ENCODE data around the gene SLC25A51.

The SLC25A51 gene

GRCh38 chr9:37918665-37919170 lies 14.8 kb upstream of the SLC25A51 start:
- Histone ChIP-seq H3K27me3 (ENCODE audit: control insufficient read depth, insufficient read depth, low read length) (no peaks in the 10 kb centered on the region), H3K36me3 (ENCODE audit: control insufficient read depth, insufficient read depth, low read length) (peaks cover 10% of the 10 kb centered on the region; the same call in 1 of the 2 replicates), H3K9me3 (ENCODE audit: control insufficient read depth, insufficient read depth, low read depth, low read length) (no peaks in the 10 kb centered on the region), H3K27ac (ENCODE audit: low read depth, low read length) (no peak overlapping the region), H3K4me1 (ENCODE audit: control insufficient read depth, insufficient read depth, low read length) (peaks cover 62% of the 10 kb centered on the region), H3K9ac (ENCODE audit: low read length) (no peak overlapping the region), H3K4me3 (ENCODE audit: low read depth, low read length) (no peak overlapping the region)

- Histone ChIP-seq H3K9me3 (ENCODE audit: control insufficient read depth, insufficient read depth, low read depth, low read length) (no peaks in the 10 kb centered on the region), H3K27ac (ENCODE audit: low read depth, low read length) (no peak overlapping the region), H3K9ac (ENCODE audit: low read length) (no peak overlapping the region), H3K4me3 (ENCODE audit: low read depth, low read length) (no peak overlapping the region), H3K27me3 (ENCODE audit: control insufficient read depth, insufficient read depth, low read length) (no peaks in the 10 kb centered on the region), H3K4me1 (ENCODE audit: control insufficient read depth, insufficient read depth, low read length) (peaks cover 55% of the 10 kb centered on the region), H3K36me3 (ENCODE audit: control insufficient read depth, insufficient read depth, low read length) (peaks cover 10% of the 10 kb centered on the region; the same call in 1 of the 2 replicates)
Measured at GRCh38 chr9:37917801-37918664, 14.1 kb upstream of the SLC25A51 start.

DNA sequence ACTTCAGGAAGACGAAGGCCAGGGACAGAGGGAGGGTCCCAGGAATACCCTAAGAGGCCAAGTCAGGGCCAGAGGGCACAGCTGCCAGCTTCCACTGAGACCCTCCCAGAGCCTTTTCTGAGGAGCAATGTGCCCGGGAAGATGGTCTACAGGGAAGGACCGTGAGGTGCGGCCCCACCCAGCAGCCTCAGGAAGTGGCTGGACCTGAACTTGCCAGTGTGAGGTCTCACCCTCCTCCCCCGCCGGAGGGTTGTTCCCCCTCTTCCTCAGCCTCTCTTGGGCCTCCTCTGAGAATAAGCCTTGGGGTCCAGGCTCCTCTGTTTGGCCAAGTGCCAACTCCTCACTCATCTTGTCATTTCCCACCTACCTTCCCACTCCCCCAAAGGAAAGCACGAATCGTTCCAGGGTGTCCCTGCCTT lies 13.4 kb upstream of the SLC25A51 start:
- Histone ChIP-seq H3K27me3 (ENCODE audit: control insufficient read depth, insufficient read depth, low read length) (no peaks in the 10 kb centered on the region), H3K4me1 (ENCODE audit: control insufficient read depth, insufficient read depth, low read length) (peaks cover 48% of the 10 kb centered on the region), H3K27ac (ENCODE audit: low read depth, low read length) (no peak overlapping the region), H3K36me3 (ENCODE audit: control insufficient read depth, insufficient read depth, low read length) (peaks cover 10% of the 10 kb centered on the region; the same call in 1 of the 2 replicates), H3K9ac (ENCODE audit: low read length) (no peak overlapping the region), H3K9me3 (ENCODE audit: control insufficient read depth, insufficient read depth, low read depth, low read length) (no peaks in the 10 kb centered on the region), H3K4me3 (ENCODE audit: low read depth, low read length) (no peak overlapping the region)

DNA sequence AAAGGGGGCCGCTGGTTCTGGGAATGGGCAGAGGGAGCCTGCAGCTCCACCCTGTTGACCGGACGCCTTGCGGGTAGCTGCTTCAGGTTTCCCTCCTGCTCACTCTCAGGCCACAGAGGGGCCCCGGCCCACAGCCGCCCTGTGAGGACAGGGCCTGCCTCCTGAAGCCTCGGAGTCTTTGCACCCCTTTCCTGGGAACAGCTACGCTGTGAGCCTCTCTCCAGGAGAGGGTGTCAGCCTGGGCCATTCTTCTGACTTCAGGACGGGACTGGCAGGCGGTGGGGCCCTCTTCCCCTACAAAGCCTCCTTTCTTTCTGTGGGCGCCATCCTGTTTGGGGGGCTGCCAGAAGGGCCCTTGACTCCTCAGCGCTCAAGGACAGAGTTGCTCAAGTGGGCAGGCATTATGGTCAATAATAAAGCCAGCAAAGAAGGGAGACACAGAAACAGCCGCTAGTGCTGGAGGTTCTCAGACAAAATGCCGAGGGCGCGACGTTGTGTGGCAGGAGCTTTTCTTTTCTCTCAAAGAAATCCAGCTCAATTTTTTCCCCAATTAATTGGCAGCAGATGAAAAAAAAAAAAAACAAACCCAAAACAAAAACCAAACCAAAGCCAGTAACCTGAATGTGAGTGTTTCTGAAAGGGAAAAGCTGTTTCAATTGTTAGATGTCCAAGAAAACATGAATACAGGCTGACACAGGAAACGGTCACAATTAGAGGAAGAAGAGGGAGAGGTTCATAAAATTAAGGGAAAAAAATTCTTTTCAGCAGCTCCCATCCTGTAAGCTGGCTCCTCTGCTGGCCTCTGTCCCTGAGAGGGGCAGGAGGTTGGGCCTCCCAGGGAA lies 12.8 kb upstream of the SLC25A51 start:
- Histone ChIP-seq H3K27me3 (ENCODE audit: control insufficient read depth, insufficient read depth, low read length) (no peaks in the 10 kb centered on the region), H3K4me3 (ENCODE audit: low read depth, low read length) (no peak overlapping the region), H3K36me3 (ENCODE audit: control insufficient read depth, insufficient read depth, low read length) (peaks cover 10% of the 10 kb centered on the region; the same call in 1 of the 2 replicates), H3K9me3 (ENCODE audit: control insufficient read depth, insufficient read depth, low read depth, low read length) (no peaks in the 10 kb centered on the region), H3K27ac (ENCODE audit: low read depth, low read length) (no peak overlapping the region), H3K4me1 (ENCODE audit: control insufficient read depth, insufficient read depth, low read length) (peaks cover 41% of the 10 kb centered on the region), H3K9ac (ENCODE audit: low read length) (no peak overlapping the region)

- H3K27me3 ChIP-seq (ENCODE audit: control insufficient read depth, insufficient read depth, low read length): no peaks in the 10 kb centered on the region
- H3K9ac ChIP-seq (ENCODE audit: low read length): no peak overlapping the region
- H3K9me3 ChIP-seq (ENCODE audit: control insufficient read depth, insufficient read depth, low read depth, low read length): no peaks in the 10 kb centered on the region
- H3K36me3 ChIP-seq (ENCODE audit: control insufficient read depth, insufficient read depth, low read length): peaks cover 10% of the 10 kb centered on the region; the same call in 1 of the 2 replicates
- no peak overlapping the region for H3K4me3 ChIP-seq (ENCODE audit: low read depth, low read length)
- H3K4me1 ChIP-seq (ENCODE audit: control insufficient read depth, insufficient read depth, low read length): peaks cover 34% of the 10 kb centered on the region
- H3K27ac ChIP-seq (ENCODE audit: low read depth, low read length): no peak overlapping the region
Measured at GRCh38 chr9:37915911-37916470, 12.1 kb upstream of the SLC25A51 start.

GRCh38 chr9:37914701-37915358 lies 10.9 kb upstream of the SLC25A51 start:
- H3K27me3 ChIP-seq (ENCODE audit: control insufficient read depth, insufficient read depth, low read length): no peaks in the 10 kb centered on the region
- no peaks in the 10 kb centered on the region for H3K9me3 ChIP-seq (ENCODE audit: control insufficient read depth, insufficient read depth, low read depth, low read length)
- peaks cover 10% of the 10 kb centered on the region; the same call in 1 of the 2 replicates for H3K36me3 ChIP-seq (ENCODE audit: control insufficient read depth, insufficient read depth, low read length)
- H3K4me3 ChIP-seq (ENCODE audit: low read depth, low read length): no peak overlapping the region
- no peak overlapping the region for H3K9ac ChIP-seq (ENCODE audit: low read length)
- H3K27ac ChIP-seq (ENCODE audit: low read depth, low read length): no peak overlapping the region
- H3K4me1 ChIP-seq (ENCODE audit: control insufficient read depth, insufficient read depth, low read length): peaks cover 23% of the 10 kb centered on the region

DNA sequence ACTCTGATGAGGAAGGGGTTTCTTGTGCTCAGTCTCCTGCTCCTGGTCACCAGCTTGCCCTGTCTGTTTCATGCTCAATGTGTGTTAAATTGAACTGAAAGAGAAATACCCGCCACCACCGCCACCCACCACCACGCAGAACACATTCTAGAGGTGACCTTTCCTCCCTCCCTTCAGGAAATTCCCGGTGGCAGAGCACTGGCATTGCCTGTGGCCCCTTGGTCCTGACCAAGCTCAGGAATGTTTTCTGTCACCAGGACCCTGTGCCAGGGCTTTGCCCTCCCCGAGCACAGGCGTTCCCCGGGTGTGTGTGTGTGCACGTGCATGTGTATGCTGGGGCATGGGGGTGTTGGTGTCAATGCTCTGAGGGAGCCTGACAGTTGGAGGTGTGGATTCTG lies 10.2 kb upstream of the SLC25A51 start:
- H3K9ac ChIP-seq (ENCODE audit: low read length): no peak overlapping the region
- no peaks in the 10 kb centered on the region for H3K9me3 ChIP-seq (ENCODE audit: control insufficient read depth, insufficient read depth, low read depth, low read length)
- H3K27me3 ChIP-seq (ENCODE audit: control insufficient read depth, insufficient read depth, low read length): no peaks in the 10 kb centered on the region
- H3K36me3 ChIP-seq (ENCODE audit: control insufficient read depth, insufficient read depth, low read length): peaks cover 10% of the 10 kb centered on the region; the same call in 1 of the 2 replicates
- H3K27ac ChIP-seq (ENCODE audit: low read depth, low read length): no peak overlapping the region
- H3K4me1 ChIP-seq (ENCODE audit: control insufficient read depth, insufficient read depth, low read length): peaks cover 19% of the 10 kb centered on the region; the same call in 1 of the 2 replicates
- no peak overlapping the region for H3K4me3 ChIP-seq (ENCODE audit: low read depth, low read length)

DNA sequence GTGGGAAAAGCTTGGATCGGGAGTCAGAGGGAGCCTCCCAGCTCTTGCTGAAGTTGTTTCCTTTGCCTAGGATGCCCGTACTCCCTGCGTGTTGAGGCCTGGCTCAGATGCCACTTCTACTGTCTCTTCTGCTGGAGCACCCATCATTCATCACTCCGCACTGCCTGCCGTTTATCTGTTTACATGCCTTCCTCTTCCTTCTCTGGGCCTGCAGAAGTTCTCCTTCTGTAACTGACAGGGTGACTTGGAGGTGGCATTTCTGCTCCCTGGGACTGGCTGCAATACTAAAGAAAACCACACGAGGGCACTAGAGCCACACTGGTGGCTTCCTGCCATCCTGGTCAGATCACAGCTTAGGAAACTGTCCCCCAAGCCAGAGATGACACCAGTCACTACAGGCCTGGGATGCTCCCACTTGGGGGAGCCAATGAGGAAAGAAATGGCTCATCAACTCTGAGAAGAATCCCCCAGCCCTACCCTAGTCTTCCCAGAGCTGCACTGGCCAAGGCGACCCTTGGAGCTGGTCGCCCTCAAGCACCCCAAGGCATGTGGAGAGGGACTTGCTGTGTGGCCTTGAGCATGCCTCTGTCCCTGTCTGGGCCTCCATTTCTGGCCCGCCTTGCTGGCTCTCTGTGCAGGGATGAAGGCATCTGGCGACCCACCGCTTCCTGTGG lies 9.7 kb upstream of the SLC25A51 start:
- Histone ChIP-seq H3K9ac (ENCODE audit: low read length) (no peak overlapping the region), H3K4me1 (ENCODE audit: control insufficient read depth, insufficient read depth, low read length) (peaks cover 14% of the 10 kb centered on the region; the same call in 1 of the 2 replicates), H3K4me3 (ENCODE audit: low read depth, low read length) (no peak overlapping the region), H3K9me3 (ENCODE audit: control insufficient read depth, insufficient read depth, low read depth, low read length) (no peaks in the 10 kb centered on the region), H3K36me3 (ENCODE audit: control insufficient read depth, insufficient read depth, low read length) (peaks cover 10% of the 10 kb centered on the region; the same call in 1 of the 2 replicates), H3K27ac (ENCODE audit: low read depth, low read length) (no peak overlapping the region), H3K27me3 (ENCODE audit: control insufficient read depth, insufficient read depth, low read length) (no peaks in the 10 kb centered on the region)

DNA sequence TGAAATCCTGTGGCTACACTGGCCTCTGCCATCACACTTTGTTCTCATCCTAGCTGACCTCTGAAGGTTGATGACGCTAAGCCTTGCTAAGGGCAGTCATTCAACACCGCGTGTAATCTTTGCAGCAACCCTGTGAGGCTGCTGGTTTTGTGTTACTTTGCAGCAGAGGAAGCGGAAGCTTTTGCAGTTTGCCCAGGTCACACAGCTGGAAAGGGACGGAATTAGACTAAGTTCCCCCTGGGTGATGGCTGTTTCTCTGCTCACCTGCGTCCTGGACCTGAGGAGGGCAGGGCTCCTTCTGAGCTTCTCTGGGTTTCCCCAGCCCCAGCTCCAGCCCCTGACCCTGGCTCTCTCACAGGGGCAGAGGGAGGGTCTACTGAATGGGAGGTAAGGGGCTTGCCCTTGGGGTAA lies 7.3 kb upstream of the SLC25A51 start:
- Histone ChIP-seq H3K36me3 (ENCODE audit: control insufficient read depth, insufficient read depth, low read length) (no peaks in the 10 kb centered on the region), H3K4me1 (ENCODE audit: control insufficient read depth, insufficient read depth, low read length) (peaks cover 13% of the 10 kb centered on the region; the same call in 1 of the 2 replicates), H3K4me3 (ENCODE audit: low read depth, low read length) (no peak overlapping the region), H3K27ac (ENCODE audit: low read depth, low read length) (no peak overlapping the region), H3K9ac (ENCODE audit: low read length) (no peak overlapping the region), H3K9me3 (ENCODE audit: control insufficient read depth, insufficient read depth, low read depth, low read length) (no peaks in the 10 kb centered on the region), H3K27me3 (ENCODE audit: control insufficient read depth, insufficient read depth, low read length) (no peaks in the 10 kb centered on the region)

DNA sequence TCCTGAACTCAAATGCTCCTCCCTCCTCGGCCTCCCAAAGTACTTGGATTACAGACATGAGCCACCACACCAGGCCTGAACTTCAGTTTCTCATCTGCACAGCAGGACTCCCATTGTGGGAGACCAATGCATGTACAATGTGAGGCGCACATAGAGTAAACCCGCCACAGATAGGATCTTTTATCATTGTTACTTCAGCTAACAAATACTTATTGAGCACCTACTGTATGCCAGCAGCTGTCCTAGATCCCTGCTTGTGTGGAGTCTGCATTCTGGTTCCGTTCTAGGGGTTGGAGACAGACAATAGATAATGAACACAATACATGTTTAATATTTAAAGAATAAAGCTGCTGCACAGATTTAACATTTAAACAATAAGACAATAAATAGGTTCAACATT lies 6.3 kb upstream of the SLC25A51 start:
- H3K36me3 ChIP-seq (ENCODE audit: control insufficient read depth, insufficient read depth, low read length): no peaks in the 10 kb centered on the region
- H3K9ac ChIP-seq (ENCODE audit: low read length): no peak overlapping the region

More for the DNA sequence above, 6.3 kb upstream of the SLC25A51 start:
- H3K27ac ChIP-seq (ENCODE audit: low read depth, low read length): no peak overlapping the region
- H3K9me3 ChIP-seq (ENCODE audit: control insufficient read depth, insufficient read depth, low read depth, low read length): no peaks in the 10 kb centered on the region
- H3K4me1 ChIP-seq (ENCODE audit: control insufficient read depth, insufficient read depth, low read length): peaks cover 13% of the 10 kb centered on the region
- no peak overlapping the region for H3K4me3 ChIP-seq (ENCODE audit: low read depth, low read length)
- H3K27me3 ChIP-seq (ENCODE audit: control insufficient read depth, insufficient read depth, low read length): no peaks in the 10 kb centered on the region; the same call in 1 of the 2 replicates

Measured in HUES6 (cell line).